GM21737 (cell line): ENCODE results near the gene RNGTT.
"Not testable (repeated sequence)": the region's sequence is repeated elsewhere in the genome, so short reads cannot be mapped to it uniquely, and the experiment has no call there.

Experiments used
- ATAC-seq: cut with Tn5 transposase; IDR thresholded peaks from one replicate; pipeline ENCODE4 v1.9.1; 2021; ENCODE audit warnings: mild to moderate bottlenecking, moderate library complexity; ENCODE audit not compliant: unreplicated experiment

The RNGTT gene

GRCh38 chr6:88972504-88973423, 9.3 kb upstream of the RNGTT start:
- no peak for ATAC-seq

DNA sequence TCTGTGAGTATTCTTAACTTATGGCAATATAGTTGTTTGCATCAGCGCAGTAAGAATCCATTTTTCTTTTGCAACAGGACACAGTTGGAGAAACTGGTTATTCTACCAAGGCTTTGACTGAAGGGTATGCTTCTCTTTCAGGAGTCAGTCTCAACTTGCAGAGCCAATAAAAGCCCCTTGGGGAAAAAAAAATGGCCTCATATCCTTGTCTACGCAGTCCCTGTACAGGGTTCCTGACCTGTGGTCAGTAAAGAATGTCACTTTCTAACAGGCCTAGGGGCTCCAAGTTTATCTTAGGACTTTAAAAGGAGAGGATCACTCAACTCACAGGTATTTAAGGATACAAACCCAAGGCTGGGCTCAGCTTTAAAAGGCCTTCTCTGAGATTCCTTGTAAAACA, 6.9 kb upstream of the RNGTT start:
- ATAC-seq: no peak

DNA sequence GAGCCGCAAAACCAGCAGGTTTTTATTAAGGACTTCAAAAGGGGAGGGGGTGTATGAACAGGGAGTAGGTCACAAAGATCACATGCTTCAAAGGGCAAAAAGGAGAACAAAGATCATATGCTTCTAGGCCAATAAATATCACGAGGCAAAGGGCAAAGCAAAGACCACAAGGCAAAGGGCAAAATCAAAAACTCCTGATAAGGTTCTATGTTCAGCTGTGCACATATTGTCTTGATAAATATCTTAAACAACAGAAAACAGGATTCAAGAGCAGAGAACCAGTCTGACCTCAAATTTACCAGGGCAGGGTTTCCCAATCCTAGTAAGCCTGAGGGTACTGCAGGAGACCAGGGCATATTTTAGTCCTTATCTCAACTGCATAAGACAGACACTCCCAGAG, 5.8 kb upstream of the RNGTT start:
- ATAC-seq: not testable (repeated sequence)

GRCh38 chr6:88967891-88968290, 4.5 kb upstream of the RNGTT start:
- ATAC-seq: no peak

- no peak for ATAC-seq
These were observed 2.3 kb upstream of the RNGTT start for GRCh38 chr6:88965691-88966090.

- ATAC-seq: no peak
These were observed 1.1 kb upstream of the RNGTT start for GRCh38 chr6:88964509-88964908.

- ATAC-seq: no peak
These were observed 4.6 kb downstream of the RNGTT start for GRCh38 chr6:88958842-88959241.

DNA sequence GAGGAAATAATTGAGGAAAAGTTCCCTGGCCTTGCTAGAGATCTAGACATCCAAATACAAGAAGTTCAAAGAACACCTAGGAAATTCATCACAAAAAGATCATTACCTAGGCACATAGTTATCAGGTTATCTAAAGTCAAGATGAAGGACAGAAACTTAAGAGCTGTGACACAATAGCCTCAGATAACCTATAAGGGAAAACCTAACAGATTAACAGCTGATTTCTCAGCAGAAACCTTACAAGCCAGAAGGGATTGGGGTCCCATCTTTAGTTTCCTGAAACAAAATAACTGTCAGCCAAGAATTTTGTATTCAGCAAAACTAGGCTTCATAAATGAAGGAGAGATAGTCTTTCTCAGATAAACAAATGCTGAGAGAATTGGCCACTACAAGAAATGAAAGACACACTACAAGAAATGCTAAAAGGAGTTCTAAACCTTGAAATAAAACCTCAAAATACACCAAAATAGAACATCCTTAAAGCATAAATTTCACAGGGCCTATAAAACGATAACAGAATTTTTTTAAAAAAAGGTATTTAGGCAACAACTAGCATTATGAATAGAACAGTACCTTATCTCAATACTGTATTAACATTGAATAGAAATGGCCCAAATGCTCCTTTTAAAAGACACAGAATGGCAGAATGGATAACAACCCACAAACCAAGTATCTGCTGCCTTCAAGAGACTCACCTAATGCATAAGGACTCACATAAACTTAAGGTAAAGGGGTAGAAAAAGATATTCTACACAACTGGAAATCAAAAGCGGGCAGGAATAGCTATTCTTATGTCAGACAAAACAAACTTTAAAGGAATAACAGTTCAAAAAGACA, 9.7 kb downstream of the RNGTT start:
- no peak for ATAC-seq

DNA sequence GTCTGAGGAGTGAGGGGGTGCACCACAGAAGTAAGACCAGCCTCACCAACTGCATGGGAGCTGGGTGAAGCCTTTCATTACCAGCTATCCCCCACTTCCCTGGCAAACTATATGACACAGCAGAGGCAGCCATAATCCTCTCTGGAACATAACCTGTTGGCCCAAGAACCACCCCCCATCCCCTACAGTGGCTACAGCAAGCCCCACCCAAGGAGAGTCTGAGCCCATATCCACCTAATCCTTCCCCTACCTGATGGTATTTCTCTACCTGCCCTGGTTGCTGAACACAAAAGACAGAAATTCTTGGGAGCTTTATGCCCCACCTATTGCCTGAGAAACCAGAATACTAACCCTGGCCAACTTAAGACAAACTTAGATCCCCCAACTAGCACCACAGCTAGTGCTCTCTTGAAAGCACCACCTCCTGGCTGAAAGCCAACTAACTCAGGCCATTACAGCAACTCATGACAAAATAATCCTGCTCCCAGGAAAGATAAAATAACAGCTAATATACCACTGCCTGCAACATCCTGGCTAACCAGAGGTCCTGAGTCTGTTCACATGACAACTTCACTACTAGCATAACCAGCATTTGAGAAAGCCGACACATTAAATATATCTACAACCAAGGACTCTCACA, 11.2 kb downstream of the RNGTT start:
- no peak for ATAC-seq

- no peak for ATAC-seq
These were observed 17.9 kb downstream of the RNGTT start for GRCh38 chr6:88945415-88946008.

DNA sequence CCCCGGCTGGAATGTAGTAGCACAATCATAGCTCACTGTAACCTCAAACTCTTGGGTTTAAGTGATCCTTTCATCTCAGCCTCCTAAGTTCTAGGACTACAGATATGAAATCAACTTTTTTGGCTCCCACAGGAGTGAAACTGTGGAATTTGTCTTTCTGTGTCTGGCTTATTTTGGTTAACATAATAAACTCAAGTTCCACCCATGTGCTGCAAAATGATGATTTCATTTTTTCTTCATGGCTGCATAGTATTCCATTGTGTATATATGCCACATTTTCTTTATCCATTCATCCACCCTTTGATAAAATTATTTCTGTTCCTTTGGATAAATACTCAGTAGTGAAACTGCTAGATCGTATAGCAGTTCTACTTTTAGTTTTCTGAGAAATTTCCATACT, 29.9 kb downstream of the RNGTT start:
- ATAC-seq: no peak

DNA sequence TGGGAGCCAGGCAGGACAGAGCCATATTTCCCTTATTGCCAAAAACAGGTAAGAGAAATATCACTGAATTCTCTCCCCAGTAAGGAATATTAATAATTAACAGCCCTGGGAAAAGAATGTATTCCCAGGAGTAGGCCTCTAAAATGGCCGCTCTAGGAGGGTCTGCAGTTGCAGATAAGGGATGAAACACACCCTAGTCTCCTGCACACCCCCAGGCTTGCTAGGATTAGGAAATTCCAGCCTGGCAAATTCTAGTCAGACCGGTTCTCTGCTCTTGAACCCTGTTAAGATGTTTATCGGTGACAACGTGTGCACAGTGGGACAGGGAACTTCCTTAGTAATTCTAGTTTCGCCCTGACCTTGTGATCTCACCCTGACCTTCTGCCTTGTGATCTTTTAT, 31.4 kb downstream of the RNGTT start:
- not testable (repeated sequence) for ATAC-seq

DNA sequence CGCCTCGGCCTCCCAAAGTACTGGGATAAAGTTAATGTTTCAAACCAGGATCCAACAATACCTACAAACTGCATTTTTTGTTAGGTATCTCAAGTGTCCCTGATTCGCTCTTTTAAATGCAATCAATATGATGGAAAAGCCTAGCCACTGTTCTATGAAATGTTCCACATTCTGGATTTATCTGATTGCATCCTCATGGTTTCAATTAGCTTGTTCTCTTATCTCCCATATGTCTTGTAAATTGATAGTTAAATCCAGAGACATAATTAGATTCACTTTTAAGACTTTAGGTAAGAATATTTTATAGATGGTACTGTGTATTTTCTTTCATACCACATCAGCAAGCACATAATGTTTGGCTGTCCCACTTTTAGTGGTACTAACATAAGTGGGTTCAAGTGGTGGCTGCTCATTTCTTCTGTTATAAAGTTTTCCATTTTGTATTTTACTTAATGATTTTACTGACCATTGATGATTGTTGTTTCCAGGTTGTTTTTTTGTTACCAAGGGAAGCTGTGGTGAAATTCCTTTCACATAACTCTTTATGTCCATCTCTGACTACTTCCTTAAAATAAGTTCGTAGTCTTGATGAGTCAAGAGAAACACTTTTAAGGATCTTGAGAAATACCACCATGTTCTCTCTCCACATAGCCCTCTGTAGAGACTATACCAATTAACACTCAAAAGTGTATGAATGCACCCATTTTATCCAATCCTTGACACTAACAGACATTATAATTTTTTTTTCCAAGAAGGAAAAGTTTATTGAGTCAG, 40.5 kb downstream of the RNGTT start:
- no peak for ATAC-seq

DNA sequence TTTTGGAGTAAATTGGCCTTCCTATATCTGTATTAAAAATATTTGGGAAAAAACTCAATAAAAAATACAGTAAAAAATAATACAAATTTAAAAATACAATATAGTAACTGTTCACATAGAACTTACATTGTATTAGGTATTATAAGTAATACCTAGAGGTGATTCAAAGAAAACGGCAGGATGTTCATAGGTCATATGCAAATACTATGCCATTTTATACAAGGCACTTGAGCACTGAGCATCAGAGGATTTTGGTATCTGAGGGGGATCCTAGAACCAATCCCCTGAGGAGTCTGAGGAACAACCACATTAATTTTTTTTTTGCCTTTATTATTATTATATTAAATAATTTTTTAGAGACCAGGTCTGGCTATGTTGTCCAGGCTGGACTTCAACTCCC, 41.7 kb downstream of the RNGTT start:
- ATAC-seq: no peak

DNA sequence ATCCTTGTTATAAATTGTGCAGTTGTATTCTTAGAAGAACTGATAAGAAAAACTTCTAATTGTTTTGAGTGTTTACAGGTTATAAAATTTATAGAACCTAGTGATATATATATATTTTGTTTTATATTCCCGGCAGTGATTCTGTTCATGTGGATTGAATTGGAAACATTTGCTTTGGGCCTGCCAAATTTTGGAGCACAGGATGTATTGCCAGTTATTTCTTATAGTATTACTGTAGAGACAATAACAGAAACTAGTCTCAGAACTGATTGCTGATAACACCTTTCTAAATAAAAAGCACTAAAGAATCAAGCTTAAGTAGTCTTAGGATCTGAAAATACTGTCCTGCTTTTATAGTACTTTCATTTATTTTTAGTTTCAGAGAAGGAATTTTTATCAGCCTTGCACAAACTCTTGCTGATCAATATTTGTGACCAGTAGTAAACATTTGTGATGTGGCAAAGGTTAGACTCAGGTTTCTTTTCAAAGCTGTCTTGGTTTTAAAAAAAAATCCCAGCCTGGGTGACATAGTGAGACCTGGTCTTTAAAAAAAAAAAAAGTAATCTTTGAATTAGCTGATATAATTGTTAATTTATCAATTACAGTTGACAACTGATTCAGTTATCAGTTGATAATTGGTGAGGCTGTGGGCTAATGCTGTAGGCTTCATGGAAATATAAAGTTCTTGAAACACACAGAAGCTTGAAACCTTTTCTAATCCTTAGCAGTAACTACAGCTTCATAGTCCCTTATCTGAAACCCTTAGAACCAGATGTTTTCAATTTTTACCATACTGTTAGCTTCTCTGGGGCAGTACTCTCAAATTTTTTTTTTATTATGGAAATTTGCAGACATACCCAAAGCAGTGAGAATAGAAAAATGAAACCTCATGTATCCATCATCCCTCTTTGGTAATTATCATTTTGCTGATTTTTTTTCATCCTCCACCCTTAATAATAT, 42.4 kb downstream of the RNGTT start:
- no peak for ATAC-seq

DNA sequence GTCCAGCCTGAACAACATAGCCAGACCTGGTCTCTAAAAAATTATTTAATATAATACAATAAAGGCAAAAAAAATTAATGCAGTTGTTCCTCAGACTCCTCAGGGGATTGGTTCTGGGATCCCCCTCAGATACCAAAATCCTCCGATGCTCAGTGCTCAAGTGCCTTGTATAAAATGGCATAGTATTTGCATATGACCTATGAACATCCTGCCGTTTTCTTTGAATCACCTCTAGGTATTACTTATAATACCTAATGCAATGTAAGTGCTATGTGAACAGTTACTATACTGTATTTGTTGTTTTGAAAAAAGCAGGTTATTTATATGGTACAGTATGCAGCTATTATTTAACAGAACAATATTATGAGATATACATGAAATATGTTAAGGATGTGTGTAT, 43.3 kb downstream of the RNGTT start:
- ATAC-seq: no peak

- ATAC-seq: no peak
These were observed 44.4 kb downstream of the RNGTT start for GRCh38 chr6:88919032-88919431.

GRCh38 chr6:88916615-88917208, 46.7 kb downstream of the RNGTT start:
- ATAC-seq: no peak
